NCI-H2196 treated with DMSO at 0.1 percent for 48 hours (cell line): ENCODE results near the gene HYLS1.

Experiments used
- DNase-seq: peaks from one replicate; lab custom pipeline; 2025; ENCODE audit not compliant: unreplicated experiment; lab: John Stamatoyannopoulos, UW

HYLS1 gene

DNA sequence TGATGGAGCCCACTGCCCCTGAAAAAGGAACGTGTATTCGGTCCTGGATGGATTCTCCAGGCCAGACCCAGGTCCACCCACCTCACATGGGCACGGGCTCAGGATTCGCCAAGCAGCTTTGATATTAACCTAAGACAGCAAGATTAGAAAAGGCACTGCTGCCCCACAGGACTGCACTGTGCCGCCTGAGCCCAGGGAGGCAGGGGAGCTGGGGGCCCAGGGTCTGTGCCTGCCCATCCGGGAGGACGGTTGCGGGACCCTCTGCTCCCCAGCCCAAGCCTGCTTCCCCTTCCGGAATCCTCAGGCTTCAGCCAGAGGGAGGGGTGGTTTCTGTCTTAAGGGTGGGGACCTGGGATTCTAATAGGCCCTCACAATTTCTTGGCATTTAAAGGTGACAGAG is 44.8 kb downstream of the HYLS1 start:
- no peak for DNase-seq

DNA sequence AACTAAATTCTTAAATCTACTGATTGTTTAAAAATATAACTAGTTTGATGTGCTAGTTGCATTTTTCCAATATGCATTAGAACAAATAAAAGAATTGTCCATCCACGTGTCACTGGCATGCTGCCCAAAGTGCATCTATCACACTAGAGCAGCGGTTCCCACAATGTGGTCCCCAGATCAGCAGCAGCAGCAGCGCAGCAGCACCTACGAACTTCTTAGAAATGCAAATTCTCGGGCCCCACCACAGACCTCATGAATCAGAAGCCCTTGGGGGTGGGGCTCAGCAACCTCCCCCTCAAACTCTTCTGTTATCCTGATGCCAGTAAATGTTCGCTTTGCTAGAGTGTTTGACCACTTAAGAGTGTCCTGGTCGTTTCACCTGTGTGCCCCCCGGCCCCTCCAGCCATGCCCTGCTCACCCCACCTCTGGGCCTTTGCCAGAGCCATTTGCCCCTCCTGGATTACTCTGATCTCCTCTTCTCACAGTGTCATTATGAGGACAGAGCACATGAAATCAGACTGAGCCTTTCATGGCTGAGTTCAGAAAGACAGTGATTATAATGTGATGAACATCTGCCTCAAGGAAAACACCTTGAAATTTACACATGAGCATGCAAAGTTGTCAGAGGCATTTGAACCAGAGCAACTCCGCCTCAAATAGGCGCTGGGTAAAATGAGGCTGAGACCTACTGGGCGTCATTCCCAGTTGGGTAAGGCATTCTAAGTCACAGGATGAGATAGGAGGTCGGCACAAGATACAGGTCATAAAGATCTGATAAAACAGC is 45.8 kb downstream of the HYLS1 start:
- DNase-seq = no peak

DNA sequence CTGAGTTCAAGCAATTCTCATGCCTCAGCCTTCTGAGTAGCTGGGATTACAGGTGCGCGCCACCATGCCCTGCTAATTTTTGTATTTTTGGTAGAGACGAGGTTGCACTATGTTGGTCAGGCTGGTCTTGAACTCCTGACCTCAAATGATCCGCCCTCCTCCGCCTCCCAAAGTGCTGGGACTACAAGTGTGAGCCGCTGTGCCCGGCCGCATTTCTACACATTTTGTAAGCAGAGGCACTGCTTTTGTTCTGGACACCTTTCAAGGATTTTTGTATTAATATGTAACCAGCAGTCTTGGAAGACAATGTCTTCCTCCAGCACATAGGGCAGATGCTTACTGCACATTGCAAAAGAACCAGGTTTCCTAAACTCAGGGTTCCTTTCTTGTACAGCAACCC is 47.0 kb downstream of the HYLS1 start:
- no peak for DNase-seq

DNA sequence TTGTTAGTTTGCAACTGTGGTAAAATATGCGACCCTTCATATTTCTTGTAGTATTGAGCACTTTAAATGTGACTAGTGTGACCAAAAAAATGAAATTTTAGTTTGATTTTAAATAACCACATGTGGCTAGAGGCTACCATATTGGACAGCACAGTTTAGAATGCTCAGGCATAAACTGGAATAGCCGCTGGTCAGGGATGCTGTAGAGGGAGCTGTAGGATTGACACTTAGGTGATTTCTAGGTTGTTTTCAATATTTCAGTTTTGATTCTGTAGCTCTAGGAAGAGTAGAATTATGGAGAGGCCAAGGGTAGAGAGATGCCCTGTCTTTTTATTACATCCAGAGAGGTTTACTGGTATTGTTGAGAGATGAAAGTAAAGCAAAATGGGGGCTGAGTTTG is 47.6 kb downstream of the HYLS1 start:
- no peak for DNase-seq

DNA sequence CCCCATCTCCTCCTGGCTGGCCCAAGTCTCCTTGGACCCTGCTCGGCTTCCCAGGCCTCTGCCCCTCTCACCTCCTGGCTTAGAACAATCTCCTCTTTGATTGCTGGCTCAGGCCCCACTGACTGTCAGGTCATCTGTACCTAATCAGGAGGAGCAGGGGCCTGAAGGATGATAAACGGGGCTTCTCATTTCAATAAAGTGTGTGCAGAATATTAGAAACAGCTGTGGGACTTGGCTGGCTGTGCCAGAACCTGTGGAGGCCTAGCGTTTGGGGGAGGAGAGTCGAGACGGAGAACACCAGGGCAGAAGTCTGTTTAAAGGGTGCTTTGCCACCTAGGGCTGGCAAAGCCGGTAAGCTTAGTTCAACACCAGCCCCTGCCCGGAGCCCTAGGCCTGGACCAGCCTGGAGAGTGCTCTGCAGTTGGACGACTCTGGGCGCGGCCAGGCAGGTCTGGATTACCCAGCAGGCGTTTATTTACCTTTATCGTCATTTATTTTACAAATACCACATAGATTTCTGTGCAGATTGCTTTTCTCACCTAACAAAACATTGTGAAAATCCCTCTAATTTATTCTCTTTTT is 48.2 kb downstream of the HYLS1 start:
- no peak for DNase-seq

DNA sequence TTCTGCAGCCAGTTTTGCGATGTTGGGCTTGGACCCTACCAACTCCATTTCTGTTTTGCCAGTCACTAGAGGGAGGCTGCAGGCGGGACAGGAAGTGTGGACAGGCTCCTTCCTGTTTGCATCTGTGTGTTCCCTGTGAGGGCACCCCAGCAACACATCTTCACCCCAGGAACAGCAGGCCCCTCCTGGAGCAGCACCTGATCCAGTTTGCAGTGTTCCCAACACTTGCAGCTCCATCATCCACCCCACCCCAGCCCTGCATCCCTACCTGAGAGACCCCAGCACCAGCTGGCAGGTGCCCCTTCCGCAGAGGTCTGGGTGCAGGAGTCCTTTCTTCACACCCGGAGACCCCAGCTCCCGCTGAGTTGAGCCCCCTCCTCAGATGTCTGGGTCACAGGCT is 51.0 kb downstream of the HYLS1 start:
- DNase-seq = no peak

DNA sequence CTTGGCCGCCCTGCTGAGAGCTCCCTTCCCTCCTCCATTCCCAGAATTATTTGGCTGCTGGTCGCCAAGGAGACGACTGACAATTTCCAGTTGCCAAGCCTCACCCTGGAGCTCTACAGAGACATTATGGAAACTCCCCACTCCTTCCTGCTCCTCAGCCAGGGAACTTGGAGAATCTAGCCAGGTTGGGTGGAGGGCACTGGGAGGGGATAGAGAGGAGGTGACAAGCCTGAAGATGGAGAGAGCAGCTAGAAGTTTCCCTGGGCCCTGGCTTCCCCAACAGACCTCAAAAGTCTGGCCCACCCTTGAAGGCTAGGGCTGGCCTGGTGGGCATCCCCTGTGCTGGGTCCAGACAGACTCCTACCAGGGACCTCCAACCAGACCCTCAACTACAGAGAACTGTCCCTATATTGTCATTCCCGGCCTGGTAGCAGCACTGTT is 51.6 kb downstream of the HYLS1 start:
- DNase-seq = no peak

DNA sequence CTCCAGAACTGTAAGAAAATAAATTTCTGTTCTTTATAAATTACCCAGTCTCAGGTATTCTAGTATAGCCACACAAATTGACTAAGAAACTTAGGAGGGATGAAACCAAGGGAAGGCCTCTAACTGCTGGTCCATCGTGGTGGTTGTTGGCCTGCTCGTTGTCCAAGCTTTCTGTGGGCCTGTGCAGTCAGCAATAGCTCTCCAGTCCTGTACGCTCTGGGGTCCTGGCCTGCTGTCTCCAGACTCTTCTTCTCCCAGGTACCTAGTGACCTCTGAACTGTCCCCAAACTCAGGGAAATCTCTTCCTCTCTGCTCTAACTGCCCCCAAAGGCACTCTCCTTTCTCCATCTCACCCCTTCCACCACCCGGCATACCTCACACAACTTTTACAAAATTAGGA is 52.7 kb downstream of the HYLS1 start:
- DNase-seq = no peak

DNA sequence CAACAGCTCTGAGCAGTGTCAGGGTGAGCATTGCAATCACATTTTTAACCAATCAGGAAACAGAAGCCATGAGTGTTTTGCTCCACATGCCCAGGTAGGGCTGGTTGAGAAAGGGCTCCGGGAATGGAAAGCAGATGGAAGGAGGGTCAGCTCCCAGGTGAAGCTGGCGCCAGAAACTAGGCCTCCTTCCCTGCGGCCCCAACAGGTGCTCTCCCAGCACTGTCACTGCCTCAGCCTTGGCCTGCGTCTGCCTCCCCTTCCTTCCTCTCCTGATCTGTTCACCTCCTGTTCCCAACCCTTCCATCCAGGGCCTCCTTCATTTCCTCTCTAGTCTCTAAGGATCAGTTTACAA is 53.8 kb downstream of the HYLS1 start:
- no peak for DNase-seq

DNA sequence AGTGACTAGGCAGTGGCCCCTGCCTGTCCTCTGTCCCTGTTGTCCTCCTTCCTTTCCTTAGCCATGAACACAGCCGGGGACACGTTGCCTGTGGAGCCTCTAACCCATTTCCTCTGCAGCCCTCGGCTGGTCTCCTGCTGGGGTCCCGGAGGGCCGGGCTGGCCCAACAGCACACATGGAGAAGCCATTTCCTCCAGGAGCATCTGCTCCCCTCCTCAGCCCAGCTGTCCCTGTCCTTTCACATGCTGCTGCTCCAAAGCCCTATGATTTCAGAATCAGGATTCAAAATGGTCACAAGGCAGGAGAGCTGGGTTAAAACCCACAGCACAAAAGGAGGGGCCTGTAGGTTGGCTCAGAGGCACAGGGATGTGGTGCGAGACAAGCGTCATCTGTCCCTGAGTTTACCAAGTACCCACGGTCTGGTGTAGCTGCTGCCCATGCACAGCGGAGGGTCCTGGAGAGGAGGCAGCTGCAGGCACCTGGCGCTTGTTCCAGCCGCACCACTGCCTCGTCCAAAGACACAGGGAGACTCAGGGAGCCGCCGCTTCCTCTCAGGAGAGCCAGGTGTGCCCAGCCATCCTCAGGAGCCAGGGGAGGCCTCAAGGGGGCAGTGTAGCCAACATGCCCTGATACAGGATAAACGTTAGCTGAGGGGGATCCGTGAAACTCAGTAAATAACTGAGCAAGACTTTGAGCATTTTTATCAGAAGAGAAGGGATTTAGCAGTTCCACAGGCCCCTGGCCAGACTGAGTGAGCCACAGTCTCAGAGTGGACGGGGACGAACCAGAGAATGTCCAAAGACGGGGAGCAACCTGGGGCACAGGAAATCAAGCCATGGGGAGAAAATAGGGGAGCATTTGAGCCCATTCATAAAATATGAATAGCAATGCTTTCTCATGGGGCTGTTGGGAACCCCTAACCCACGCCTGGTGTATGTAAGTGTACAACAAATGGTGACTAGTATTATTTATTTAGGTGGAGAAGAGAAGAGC is 54.4 kb downstream of the HYLS1 start:
- DNase-seq = peak; percentile 76

DNA sequence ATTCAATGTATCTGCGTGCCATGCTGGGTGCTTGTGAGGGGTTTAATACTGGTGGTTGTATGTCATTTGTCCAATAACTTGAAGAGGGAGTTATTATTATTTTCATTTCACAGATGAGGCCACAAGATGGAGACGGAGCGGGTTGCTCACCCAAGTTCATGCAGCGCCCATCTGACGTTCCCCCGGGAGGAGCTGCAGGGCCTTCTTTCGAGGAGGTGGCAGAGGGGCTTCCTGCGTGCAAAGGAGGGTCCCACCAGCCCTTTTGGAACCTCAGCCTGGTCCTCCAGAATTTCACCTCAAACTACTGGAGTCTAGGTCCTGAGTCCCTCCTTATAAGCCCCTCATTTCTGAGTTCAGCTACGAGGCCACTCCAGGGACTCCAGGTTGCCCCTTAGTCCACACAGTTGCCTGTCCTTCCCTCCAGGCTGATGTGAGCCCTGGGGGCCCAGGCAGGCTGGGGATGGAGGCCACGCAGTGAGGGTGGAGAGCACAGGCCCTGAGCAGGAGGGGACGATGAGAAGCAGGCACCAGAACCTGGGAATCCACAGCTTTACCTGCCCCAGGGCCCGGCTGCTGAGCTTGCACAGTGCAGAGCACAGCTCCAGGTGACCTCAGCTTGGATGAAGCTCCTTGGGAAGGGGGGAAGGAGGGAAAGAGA is 55.4 kb downstream of the HYLS1 start:
- DNase-seq = no peak

DNA sequence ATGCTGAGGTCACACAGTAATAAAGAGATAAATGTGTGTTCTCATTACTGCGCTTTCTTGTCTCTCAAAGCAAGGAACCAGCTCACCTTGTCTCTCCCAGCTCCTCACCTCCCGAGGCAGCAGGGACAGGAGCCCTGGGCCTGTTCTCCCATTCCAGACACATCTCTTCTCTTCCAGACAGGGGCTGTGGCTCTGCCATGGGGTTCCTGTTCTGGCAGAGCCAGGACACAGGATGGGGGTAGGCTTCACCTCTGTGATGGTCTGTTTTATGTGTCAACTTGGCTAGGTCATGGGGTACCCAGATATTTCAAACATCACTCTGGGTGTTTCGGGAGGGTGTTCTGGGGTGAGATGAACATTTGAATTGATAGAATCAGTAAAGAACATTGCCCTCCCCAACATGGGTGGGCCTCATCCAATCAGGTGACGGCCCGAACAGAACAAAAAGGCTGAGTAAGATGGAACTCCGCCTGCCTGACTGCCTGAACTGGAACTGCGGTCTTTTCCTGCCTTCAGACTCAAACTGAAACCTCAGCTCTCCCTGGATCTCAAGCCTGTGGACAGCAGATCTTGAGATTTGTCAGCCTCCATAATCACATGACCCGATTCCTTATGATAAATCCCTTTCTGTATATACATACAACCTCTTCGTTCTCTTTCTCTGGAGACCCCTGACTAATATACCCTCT is 56.3 kb downstream of the HYLS1 start:
- no peak for DNase-seq

DNA sequence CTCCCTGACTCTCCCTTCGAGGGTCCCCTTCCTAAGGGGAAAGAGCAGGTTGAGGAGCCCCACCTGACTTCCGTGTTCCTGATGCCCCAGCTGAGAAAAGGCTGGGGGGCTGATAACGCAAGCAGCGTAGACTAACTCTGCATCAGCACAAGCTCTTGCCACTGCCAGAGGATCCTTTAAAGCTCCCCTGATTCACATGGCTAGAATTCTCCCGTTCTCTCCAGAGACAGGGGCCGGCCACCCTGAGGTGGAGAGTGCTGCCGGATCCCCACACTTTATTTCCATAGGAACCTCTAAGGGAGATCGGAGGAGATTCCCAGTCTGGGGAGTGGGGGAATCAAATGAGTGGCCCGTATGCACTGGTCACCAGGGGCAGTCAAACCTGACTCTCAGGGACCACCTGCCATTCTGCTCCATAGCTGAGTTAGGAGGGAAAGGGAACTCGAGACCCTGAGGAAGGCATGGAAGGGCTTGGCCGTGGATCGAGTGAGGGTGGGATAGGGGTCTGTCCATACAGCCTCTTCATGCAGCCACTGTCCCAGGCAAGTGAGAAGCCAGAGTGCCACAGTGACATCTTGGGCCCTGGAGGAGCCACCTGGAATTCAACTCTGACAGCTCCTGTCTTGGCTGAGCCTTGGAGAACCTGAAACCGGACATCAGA is 57.0 kb downstream of the HYLS1 start:
- DNase-seq = no peak

DNA sequence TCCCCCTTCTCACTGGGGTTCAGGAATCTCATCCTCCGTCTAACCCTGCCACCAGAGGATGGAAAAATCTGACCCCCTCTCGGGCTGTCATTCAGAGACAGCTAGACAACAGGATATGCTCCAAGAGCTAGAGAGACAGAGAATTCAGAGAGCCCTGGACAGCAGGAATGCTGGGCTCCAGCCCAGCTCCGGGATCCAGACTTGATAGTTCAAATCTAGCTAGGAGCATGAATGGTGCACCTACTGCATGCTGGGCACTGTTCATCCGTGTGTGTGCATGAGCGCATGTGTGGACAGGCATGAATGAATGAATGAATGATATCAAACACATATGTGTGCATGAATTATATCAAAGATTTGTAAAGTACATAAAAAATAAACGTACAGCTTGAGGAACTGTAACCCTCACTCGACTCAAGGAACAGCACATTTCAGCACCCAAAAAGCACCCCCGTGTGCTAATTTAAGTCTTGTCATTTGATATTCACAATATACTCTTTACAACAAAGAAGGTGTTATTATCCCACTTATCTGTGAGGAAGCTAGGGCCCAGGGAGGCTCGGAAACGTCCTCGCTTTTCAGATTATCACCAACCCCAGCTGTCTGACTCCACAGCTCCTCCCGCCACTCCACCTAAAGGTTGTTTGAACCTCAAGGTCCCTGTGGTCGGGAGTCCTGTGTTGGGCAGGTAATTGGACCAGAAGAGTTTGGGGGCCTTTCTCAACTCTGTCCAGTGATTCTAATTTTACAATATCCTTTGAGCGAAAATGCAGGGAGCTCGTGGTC is 57.7 kb downstream of the HYLS1 start:
- no peak for DNase-seq

DNA sequence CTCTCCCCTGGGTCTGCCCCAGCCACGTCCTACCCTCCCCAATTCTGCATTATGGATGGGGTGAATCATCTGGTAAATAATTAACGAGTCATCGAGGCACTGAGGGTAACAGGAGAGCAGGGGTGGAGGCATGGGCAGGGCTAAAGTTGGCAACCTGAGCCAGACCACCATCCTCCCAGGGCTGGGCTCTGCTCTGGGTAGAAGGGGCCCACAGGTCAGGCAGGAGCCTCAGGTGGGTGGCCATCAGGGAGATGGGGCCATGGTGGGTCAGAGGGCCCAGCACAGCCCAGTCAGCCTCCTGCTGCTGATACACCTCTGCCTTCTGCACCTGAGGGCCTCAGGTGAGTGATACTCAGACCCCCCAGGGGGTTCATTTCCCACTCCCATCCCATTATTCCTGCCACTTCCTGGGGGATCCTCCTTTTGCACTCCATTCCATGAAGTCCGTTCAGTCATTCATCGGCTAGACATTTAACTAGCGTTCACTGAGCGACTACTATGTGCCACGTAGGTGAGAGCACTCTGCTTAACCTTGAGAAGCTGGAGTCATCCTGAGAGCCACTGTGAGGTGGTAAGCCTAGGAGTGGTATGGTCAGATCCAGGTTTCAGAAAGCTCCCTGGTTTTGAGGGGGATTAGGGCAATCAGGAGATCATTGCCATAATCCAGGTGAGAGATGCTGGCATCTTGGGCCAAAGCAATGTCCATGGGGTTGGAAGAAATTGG is 58.5 kb downstream of the HYLS1 start, which contains the start of gene VSIG10L2:
VSIG10L2 (plus strand) TSS at position 248 of the 724 bp plus-strand sequence; CDS start at position 260, 12 bp downstream.
- DNase-seq = no peak

DNA sequence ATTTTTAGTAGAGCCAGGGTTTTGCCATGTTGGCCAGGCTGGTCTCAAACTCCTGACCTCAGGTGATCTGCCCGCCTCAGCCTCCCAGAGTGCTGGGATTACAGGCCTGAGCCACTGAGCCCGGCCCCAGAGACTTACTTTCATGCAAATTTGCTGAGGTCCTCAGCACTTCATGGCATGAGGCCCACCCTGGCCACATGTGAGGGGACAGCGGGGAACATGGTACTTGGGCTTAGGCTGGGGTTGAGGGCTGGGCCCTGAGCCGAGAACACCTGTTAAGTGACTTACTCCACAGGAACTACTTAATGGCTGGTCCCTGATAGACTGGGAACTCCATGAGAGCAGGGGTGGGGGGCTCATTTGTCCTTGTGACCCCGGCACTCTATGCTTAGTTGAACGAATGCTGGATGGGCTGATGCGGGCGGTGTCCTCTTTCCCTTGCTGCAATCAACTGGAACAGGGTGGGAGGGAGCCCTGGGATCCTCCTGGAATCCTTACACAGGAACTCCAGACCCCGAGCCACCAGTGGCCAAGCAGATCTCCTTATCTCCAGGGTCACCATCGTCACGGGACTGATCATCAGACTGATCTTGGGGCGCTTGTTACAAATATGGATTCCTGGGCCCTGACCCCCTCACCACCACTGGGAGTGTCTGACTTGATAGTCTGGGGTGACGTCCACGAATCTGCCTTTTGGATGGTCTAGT is 59.4 kb downstream of the HYLS1 start:
- DNase-seq = no peak

DNA sequence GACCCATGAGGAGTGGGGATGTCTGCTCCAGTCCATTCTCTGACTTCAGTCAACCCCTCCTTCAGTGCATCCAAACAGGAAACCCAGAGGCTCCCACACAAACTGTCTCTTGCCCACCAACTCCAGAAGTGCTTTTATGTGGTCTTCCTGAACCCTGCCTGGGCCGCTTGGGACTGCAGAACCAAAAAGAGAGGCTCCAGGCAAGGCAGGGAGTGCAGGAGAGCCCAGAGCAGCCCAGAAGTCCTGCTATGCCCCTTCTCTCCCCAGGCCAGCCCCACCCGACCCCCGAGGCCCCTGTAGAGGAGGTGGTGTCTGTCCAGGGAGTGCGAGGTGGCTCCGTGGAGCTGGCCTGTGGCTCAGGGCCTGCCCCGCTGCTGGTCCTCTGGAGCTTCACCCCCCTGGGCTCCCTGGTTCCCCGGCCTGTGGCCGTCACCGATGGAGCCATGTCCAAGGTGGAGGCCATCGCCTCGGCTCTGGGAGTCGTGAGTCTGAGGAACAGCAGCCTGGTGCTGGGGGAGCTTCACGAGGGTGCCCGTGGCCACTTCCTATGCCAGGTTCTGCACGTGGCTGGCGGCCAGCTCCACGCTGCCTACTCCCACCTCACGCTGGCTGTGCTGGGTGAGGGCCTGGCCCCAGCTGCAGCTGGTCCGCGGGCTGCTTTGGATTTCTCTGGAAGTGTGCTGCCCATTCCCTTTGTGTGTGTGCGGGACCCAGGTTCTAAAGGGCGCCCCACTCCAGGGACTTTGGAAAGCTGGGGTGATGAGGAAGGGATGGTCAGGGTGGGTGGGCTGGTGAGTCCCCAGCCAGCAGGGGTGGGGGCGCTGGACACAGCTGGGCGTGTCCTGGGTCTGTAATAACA is 60.2 kb downstream of the HYLS1 start:
- no peak for DNase-seq
